C4-2B (cell line): ENCODE results near the gene FOXQ1.

Experiments used
- CTCF ChIP-seq: fragments of 450-650 bp; conservative IDR thresholded peaks from 2 replicates; pipeline ENCODE4 v1.5.1; 2017; ENCODE audit warnings: mild to moderate bottlenecking
- ZFX ChIP-seq: fragments of 450-650 bp; IDR thresholded peaks from 2 replicates; pipeline ENCODE4 v1.6.1; 2017

GRCh38 chr6:1283501-1283900, 28.4 kb upstream of the FOXQ1 start:
- TF ChIP-seq CTCF (no peak), ZFX (no peak)
